ENCODE results near the gene JAZF1. TPM values are rescaled to one million over a fixed set of nuclear protein-coding genes. Genes with fewer than 3 reads are reported as not detected.

The JAZF1 gene
- total and polyA plus RNA-seq, 2 experiments from 2014 or later, result 9.5 to 12.1 TPM

DNA sequence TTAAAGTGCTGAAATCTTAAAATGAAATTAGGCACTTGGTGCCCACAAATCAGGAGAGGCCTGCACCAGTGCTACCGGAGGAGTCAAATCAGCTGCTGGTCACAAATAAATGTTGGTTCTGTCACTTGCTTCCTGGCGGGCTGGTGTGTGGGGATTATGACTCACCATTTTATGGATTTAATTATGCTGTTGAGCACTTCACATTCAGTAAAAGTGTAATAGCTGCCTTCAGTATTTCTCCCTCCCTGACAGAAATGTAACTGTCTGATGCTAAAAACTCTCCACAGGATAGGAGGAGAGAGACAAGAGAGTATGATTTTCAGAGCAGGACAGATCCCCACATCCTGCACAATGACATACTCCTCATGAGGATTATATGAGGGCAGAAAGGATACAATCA, 186.0 kb downstream of the JAZF1 start:
- H3K4me2 ChIP-seq, result no peak overlapping the region
- 44% methylated on average over 2 of the region's 2 CpGs for WGBS (ENCODE audit: low lambda C conversion rate, missing lambda C conversion rate)

DNA sequence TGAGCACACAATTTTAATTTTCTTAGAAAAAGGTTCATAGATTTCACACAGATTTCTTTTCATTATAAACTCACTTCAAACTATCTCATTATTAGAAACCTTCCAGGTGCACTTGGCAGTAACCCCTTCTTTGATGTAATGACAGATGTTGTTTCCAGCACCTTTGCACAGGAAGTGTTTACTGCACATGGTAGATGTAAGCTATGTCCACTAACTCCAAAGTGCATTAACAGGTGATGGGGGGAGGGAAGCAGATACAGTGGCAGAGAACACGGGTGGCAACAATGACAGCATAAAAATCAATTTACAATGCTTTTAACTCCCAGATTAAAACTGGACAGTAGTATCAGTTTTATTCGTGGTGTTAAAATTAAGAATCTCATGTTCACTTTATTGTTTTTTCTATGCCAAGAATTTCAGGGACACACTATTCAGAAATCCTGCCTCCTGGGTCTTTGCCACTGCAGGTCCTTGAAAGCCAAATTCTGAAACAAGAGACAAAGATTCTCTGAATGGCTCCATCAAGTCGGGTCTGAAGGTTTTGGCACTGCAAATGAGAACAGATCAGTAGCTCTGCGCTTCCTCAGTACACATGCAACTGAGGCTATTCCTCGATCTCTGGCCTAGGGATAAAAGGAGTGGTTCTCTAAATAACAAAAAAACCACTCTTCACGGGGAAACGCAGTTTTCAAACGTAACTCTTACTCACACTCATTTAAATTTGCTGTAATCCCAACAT, 187.7 kb downstream of the JAZF1 start:
- Histone ChIP-seq H3K4me1 (ENCODE audit: insufficient read depth) (peaks cover 4% of the 10 kb centered on the region), H3K9me2 (replicated peaks; ENCODE audit: insufficient read depth) (no peaks in the 10 kb centered on the region), H3K27ac (no peak overlapping the region), H2AFZ (no peak overlapping the region), H3K4me2 (no peak overlapping the region), H3K36me3 (replicated peaks; ENCODE audit: insufficient read depth, low read depth) (no peaks in the 10 kb centered on the region), H3K9me3 (ENCODE audit: low read depth) (no peaks in the 10 kb centered on the region), H3K27me3 (no peaks in the 10 kb centered on the region), H3K4me3 (no peak overlapping the region), H4K20me1 (ENCODE audit: insufficient read depth, poor library complexity, severe bottlenecking) (no peaks in the 10 kb centered on the region), H3K79me2 (no peaks in the 10 kb centered on the region)
- 85% methylated on average over 8 of the region's 8 CpGs for WGBS (ENCODE audit: low lambda C conversion rate, missing lambda C conversion rate)
- DNase-seq (ENCODE audit: low spot score), result no peak
- TF ChIP-seq, protein P1, sequence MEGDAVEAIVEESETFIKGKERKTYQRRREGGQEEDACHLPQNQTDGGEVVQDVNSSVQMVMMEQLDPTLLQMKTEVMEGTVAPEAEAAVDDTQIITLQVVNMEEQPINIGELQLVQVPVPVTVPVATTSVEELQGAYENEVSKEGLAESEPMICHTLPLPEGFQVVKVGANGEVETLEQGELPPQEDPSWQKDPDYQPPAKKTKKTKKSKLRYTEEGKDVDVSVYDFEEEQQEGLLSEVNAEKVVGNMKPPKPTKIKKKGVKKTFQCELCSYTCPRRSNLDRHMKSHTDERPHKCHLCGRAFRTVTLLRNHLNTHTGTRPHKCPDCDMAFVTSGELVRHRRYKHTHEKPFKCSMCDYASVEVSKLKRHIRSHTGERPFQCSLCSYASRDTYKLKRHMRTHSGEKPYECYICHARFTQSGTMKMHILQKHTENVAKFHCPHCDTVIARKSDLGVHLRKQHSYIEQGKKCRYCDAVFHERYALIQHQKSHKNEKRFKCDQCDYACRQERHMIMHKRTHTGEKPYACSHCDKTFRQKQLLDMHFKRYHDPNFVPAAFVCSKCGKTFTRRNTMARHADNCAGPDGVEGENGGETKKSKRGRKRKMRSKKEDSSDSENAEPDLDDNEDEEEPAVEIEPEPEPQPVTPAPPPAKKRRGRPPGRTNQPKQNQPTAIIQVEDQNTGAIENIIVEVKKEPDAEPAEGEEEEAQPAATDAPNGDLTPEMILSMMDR (IDR thresholded peaks at IDR 0.05; ENCODE audit: poor library complexity), result no peak
- TF ChIP-seq EZH2phosphoT487 (IDR thresholded peaks at IDR 0.05; ENCODE audit: low read depth, severe bottlenecking, unreplicated experiment), result no peak
- TF ChIP-seq EZH2 (IDR thresholded peaks at IDR 0.05; ENCODE audit: borderline replicate concordance), result no peak

More for the DNA sequence above, 186.0 kb downstream of the JAZF1 start:
- TF ChIP-seq EZH2phosphoT487 (IDR thresholded peaks at IDR 0.05; ENCODE audit: low read depth, severe bottlenecking, unreplicated experiment), result no peak
- TF ChIP-seq, protein P1 (IDR thresholded peaks at IDR 0.05; ENCODE audit: poor library complexity), result no peak
- no peak for TF ChIP-seq EZH2 (IDR thresholded peaks at IDR 0.05; ENCODE audit: borderline replicate concordance)
- no peaks in the 10 kb centered on the region for H3K27me3 ChIP-seq
- no peaks in the 10 kb centered on the region for H4K20me1 ChIP-seq (ENCODE audit: insufficient read depth, poor library complexity, severe bottlenecking)
- no peak for DNase-seq (ENCODE audit: low spot score)
- H3K9me3 ChIP-seq (ENCODE audit: low read depth), result no peaks in the 10 kb centered on the region
- no peak overlapping the region for H3K27ac ChIP-seq
- H3K9me2 ChIP-seq (replicated peaks; ENCODE audit: insufficient read depth), result no peaks in the 10 kb centered on the region
- no peak overlapping the region for H3K4me3 ChIP-seq
- H3K4me1 ChIP-seq (ENCODE audit: insufficient read depth), result peaks cover 8% of the 10 kb centered on the region
- H2AFZ ChIP-seq, result no peak overlapping the region
- H3K36me3 ChIP-seq (replicated peaks; ENCODE audit: insufficient read depth, low read depth), result no peaks in the 10 kb centered on the region
- H3K79me2 ChIP-seq, result no peaks in the 10 kb centered on the region

DNA sequence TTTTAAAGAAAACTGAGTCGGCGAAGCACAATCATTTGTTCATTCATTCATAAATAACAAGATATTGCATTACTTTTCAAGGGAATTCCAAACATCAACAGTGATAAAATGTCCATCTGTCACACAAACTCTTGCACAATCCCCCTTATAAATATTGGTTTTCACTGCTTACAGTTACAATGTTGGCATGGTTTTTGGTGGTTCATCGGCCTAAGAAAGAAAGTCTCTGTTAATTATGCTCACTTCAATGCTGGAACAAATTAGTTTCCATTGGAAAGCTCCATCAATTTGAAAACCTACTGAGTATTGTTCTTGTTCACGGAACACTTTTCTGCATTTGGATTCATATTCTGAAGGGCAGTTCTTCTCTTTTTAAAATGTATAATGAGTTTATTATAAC, 188.5 kb downstream of the JAZF1 start:
- Histone ChIP-seq H3K4me3 (no peak overlapping the region), H3K4me2 (no peak overlapping the region), H3K79me2 (no peaks in the 10 kb centered on the region), H4K20me1 (ENCODE audit: insufficient read depth, poor library complexity, severe bottlenecking) (no peaks in the 10 kb centered on the region), H2AFZ (no peak overlapping the region), H3K27me3 (no peaks in the 10 kb centered on the region), H3K9me3 (ENCODE audit: low read depth) (no peaks in the 10 kb centered on the region), H3K27ac (no peak overlapping the region), H3K9me2 (replicated peaks; ENCODE audit: insufficient read depth) (no peaks in the 10 kb centered on the region), H3K36me3 (replicated peaks; ENCODE audit: insufficient read depth, low read depth) (no peaks in the 10 kb centered on the region), H3K4me1 (ENCODE audit: insufficient read depth) (peaks cover 4% of the 10 kb centered on the region)
- TF ChIP-seq, protein P1 (IDR thresholded peaks at IDR 0.05; ENCODE audit: poor library complexity), result no peak
- no peak for TF ChIP-seq EZH2 (IDR thresholded peaks at IDR 0.05; ENCODE audit: borderline replicate concordance)
- TF ChIP-seq EZH2phosphoT487 (IDR thresholded peaks at IDR 0.05; ENCODE audit: low read depth, severe bottlenecking, unreplicated experiment), result no peak
- WGBS (ENCODE audit: low lambda C conversion rate, missing lambda C conversion rate), result 73% methylated on average over 4 of the region's 4 CpGs
- DNase-seq (ENCODE audit: low spot score), result no peak

Data from hepatocyte (in vitro differentiated cells).